ENCODE data around the gene RPL10L.

RPL10L gene

GRCh38 chr14:46651526-46652144 is at the start of gene RPL10L:
Gene RPL10L, minus strand, starts transcription at chr14:46651781. Its CDS starts 45 bp downstream, at chr14:46651736.
- no peak for DNase-seq

- no peak for DNase-seq
Observed at GRCh38 chr14:46691819-46692218, 40.2 kb upstream of the RPL10L start.

- DNase-seq = no peak
Observed at GRCh38 chr14:46686652-46687051, 35.1 kb upstream of the RPL10L start.

GRCh38 chr14:46672128-46672527 is 20.5 kb upstream of the RPL10L start:
- DNase-seq = no peak

GRCh38 chr14:46663382-46663781 is 11.8 kb upstream of the RPL10L start:
- no peak for DNase-seq

- no peak for DNase-seq
Observed at GRCh38 chr14:46661728-46662127, 10.1 kb upstream of the RPL10L start.

- no peak for DNase-seq
Observed at GRCh38 chr14:46653031-46653755, 1.6 kb upstream of the RPL10L start.

GRCh38 chr14:46646796-46647195 is 4.8 kb downstream of the RPL10L start:
- no peak for DNase-seq

- DNase-seq = no peak
Observed at GRCh38 chr14:46626876-46627275, 24.7 kb downstream of the RPL10L start.
